Activated CD4-positive, alpha-beta T cell treated with anti-CD3 and anti-CD28 coated beads, Interleukin-2, amount 10 ng/mL, durations not matched to agents 7 days and 5 days (primary cell): ENCODE data around the gene PROC. TPM values are rescaled to one million over a fixed set of nuclear protein-coding genes. Genes with fewer than 3 reads are reported as not detected.

Experiments
- CTCF ChIA-PET: fragments of 350-600 bp; sonication (Branson Sonifier 250); formaldehyde crosslinking; loops from one replicate; lab custom pipeline; 2021; ENCODE audit warnings: antibody characterized with exemption; lab: Charles Lee
- POLR2A ChIA-PET: fragments of 350-600 bp; sonication (Branson Sonifier 250); formaldehyde crosslinking; loops from one replicate; lab custom pipeline; 2021; ENCODE audit warnings: antibody characterized with exemption; lab: Charles Lee
- DNase-seq: peaks from one replicate; pipeline ENCODE4 v3.0.0-alpha.2; 2020
- H3K27ac Mint-ChIP-seq: one replicate; pipeline ENCODE4 v1.8.0; 2021; ENCODE audit warnings: mild to moderate bottlenecking, moderate library complexity, mixed read lengths
- H3K27me3 Mint-ChIP-seq: one replicate; pipeline ENCODE4 v1.8.0; 2021; ENCODE audit warnings: mixed read lengths
- H3K36me3 Mint-ChIP-seq: one replicate; pipeline ENCODE4 v1.8.0; 2021; ENCODE audit warnings: low read depth, mixed read lengths
- H3K4me1 Mint-ChIP-seq: one replicate; pipeline ENCODE4 v1.8.0; 2021; ENCODE audit warnings: mixed read lengths
- H3K4me3 Mint-ChIP-seq: one replicate; pipeline ENCODE4 v1.8.0; 2021; ENCODE audit warnings: mild to moderate bottlenecking, moderate library complexity, mixed read lengths
- H3K9me3 Mint-ChIP-seq: one replicate; pipeline ENCODE4 v1.8.0; 2021; ENCODE audit warnings: mixed read lengths
- total RNA-seq, 2 experiments: library from RNA; stranded (reverse); gene quantifications; one replicate each; pipeline ENCODE4 v1.2.3, GENCODE V29; 2021

Gene PROC
- total RNA-seq, 2 experiments from 2014 or later = not detected

DNA sequence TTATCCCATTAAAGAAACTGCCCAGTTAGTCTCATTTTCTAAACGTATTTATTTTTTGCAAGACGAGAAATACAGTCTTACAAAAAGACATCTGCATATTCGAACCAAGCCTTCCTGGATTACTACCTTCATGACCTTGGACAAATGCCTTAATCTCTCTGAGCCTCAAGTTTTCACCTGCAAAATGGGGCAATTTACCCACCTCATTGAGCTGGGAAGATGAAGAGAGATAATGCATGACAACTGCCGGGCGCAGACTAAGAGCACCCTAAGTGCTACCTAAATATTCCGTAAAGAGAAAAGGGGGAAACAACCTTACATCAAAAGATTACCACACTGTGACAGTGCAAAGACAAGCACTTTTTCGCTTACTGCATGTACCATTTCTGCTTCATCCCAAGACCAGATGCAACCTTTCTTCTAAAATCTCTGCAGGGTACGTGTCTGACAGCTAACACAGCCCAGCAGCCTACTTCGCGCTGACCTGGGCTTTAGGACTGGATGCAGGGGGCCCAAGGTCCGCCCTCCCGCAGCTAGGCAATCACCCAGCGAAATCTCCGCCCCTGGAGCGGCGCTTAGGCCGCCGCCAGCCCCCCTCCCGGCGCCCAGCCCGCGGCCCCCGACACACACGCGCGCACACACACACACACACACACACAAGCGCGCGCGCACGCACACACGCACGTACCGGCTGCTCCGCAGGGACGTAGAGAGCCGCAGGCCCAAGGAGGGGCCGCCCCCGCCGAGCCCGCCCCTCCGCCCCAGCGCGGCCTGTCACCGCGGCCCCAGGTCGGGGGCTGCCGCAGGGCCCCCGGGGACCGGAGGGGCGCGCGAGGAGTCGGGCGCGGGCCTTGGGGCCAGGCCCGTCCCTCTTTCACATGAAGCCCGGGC is 31.2 kb upstream of the PROC start:
- Mint-ChIP-seq H3K4me3 (peak overlapping the region; percentile 82), H3K36me3 (peaks cover 23% of the 10 kb centered on the region), H3K27me3 (no peaks in the 10 kb centered on the region), H3K4me1 (peaks cover 64% of the 10 kb centered on the region), H3K27ac (peak overlapping the region; percentile 86), H3K9me3 (no peaks in the 10 kb centered on the region)
- DNase-seq = peak; percentile 83
- CTCF ChIA-PET = interaction anchor here (1.0 to 2.2 kb wide), 2 partner anchors 12 to 29 kb away, joined by 3 to 8 read pairs; no protein-coding TSS in a partner anchor
- POLR2A ChIA-PET = interaction anchor here (0.6 to 0.7 kb wide), 2 partner anchors 114 to 780 kb away, joined by 3 read pairs; no protein-coding TSS in a partner anchor

DNA sequence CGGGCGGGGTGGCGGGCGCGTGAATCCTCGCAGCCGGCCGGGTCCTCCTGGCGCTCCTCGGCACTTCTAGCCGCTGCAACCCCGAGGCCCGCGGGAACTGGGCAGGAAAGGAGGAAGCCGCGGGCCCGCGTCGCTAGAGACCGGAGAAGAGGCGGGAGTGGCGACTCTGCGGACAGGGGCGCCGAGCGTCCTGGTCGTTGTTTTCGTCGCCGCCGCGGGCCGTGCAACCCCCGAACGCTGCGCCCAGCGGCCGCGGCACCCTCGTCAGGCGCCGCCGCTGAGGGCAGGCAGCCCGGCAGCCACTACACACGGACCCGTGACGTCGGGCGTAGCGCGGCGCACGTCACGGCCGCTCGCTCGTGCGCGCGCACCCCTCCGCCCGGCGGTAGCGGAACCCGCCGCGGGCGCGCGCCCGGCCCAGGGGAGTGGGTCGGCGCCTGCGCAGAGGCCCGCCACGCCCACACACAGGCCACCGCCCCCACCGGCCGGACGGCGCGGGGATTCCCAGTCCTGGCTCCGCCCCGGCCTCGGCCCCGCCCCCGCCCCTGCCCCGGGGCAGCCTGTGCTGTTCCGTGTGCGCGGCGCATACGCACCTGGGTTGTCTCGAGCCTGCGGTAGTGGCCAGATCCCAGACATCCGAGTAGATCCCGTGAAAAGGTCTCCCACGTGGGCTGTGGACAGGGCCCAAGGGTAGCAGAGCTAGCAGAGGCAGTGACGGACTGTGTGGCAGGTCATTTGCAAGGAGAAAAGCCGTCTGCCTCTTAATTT is 30.4 kb upstream of the PROC start, which contains the start of gene MAP3K2:
MAP3K2 (minus strand) TSS at position 321 of the 768 bp plus-strand sequence. CDS start 44,846 bp downstream, outside the sequence.
- H3K36me3 Mint-ChIP-seq = peaks cover 23% of the 10 kb centered on the region
- H3K27me3 Mint-ChIP-seq = no peaks in the 10 kb centered on the region
- peaks cover 67% of the 10 kb centered on the region for H3K4me1 Mint-ChIP-seq
- ChIA-PET POLR2A (interaction anchor here (0.6 to 0.7 kb wide), 2 partner anchors 114 to 779 kb away, joined by 3 read pairs; no protein-coding TSS in a partner anchor), CTCF (interaction anchor here (1.4 to 2.5 kb wide), 2 partner anchors 10 to 28 kb away, joined by 3 to 13 read pairs; no protein-coding TSS in a partner anchor)
- DNase-seq = peak; percentile 91
- peak within 1 kb of the TSS; percentile 82 for H3K4me3 Mint-ChIP-seq
- H3K27ac Mint-ChIP-seq = peak within 1 kb of the TSS; percentile 89
- H3K9me3 Mint-ChIP-seq = no peaks in the 10 kb centered on the region

DNA sequence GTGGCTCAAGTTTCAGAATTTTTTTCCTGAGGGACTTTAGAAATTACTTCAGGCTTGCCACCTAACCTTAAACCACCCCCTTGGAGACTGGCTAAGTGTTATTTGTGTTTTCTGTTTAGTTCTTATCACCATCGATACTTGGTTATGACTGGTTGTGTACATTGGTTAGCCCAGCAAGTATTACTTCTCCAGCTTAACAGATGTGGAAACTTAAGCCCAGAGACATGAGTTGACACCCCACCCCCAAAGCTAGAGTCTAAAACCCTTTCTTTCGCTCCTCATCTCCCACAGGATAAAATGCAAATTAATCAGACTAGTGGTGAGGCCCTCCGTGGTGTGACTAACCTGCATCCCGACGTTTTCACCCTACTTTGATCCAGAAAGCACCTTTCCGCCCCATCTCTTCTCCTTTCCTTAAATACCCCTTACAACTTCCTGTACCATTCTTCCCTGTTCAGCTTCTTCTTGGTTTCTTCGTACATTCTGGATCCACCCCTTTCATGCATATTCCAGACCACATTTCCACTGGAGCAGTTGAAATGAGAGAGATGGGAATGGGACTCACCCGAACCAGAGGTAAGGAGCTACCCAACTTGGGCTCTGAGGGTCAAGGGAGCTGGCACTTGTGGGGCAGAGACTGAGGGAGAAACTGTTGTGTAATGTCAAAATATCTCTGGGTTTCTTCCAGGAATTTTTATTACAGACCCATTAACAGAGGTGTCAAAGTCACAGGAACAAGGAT is 29.6 kb upstream of the PROC start:
- ChIA-PET CTCF (interaction anchor here (1.4 to 2.5 kb wide), 2 partner anchors 10 to 27 kb away, joined by 3 to 13 read pairs; no protein-coding TSS in a partner anchor), POLR2A (no interaction called here)
- peak; percentile 32 for DNase-seq
- no peaks in the 10 kb centered on the region for H3K9me3 Mint-ChIP-seq
- peak overlapping the region; percentile 74 for H3K4me3 Mint-ChIP-seq
- peak overlapping the region; percentile 89 for H3K27ac Mint-ChIP-seq
- peaks cover 18% of the 10 kb centered on the region for H3K36me3 Mint-ChIP-seq
- H3K27me3 Mint-ChIP-seq = no peaks in the 10 kb centered on the region
- H3K4me1 Mint-ChIP-seq = peaks cover 60% of the 10 kb centered on the region

DNA sequence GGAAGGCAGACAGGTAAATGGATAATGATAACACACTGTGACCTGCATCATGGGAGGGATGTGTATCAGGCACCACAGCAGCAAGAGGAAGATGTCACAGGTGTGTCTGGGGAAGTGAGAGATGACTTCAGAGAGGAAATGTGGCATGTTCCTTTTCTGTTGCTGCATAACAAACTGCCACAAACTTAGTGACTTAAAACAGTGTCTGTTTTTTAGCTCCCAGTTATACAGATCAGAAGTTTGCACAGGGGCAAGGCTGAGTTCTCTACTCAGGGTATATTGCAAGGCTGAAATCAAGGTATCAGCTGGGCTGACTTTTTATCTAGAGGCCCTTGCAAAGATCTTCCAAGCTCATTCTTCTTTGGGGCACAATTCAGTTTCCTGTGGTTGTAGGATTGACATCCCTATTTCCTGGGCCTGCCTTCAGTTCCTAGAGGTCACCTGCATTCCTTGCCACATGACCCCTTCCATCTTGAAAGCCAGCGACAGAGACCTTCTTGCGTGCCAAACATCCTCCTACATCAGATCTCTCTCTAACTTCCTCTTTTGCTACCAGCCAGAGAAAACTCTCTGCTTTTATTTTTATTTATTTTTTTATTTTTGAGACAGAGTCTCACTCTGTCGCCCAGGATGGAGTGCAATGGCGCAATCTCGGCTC is 28.3 kb upstream of the PROC start:
- POLR2A ChIA-PET = no interaction called here
- peak; percentile 44 for DNase-seq

DNA sequence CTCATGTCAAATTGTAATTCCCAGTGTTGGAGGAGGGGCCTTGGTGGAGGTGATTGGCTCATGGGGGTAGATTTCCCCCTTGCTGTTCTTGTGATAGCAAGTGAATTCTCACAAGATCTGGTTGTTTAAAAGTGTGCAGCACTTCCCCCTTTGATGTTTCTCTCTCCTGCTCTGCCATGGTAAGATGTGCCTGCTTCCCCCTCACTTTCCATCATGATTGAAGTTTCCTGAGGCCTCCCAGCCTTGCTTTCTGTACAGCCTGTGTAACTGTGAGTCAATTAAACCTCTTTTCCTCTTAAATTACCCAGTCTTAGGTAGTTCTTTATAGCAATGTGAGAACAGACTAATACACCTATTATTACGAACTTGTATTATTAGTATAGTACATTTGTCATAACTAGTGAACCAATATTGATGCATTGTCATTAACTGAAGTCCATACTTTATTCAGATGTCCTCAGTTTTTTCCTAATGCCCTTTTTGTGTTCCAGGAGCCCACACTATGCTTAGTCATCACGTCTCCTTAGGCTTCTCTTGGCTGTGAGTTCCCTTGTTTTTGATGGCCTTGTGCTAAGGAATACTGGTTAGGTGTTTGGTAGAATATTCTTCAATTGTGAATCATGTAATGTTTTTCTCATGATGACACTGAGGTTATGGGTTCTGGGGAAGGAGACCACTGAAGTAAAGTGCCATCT is 25.9 kb upstream of the PROC start:
- Mint-ChIP-seq H3K4me3 (no peak overlapping the region), H3K9me3 (peaks cover 2% of the 10 kb centered on the region), H3K36me3 (no peaks in the 10 kb centered on the region), H3K27me3 (no peaks in the 10 kb centered on the region), H3K4me1 (peaks cover 32% of the 10 kb centered on the region), H3K27ac (no peak overlapping the region)
- ChIA-PET CTCF (no interaction called here), POLR2A (no interaction called here)
- no peak for DNase-seq

More for the DNA sequence above, 28.3 kb upstream of the PROC start:
- Mint-ChIP-seq H3K4me3 (no peak overlapping the region), H3K27ac (peak overlapping the region; percentile 96), H3K36me3 (peaks cover 11% of the 10 kb centered on the region), H3K27me3 (no peaks in the 10 kb centered on the region), H3K9me3 (peaks cover 2% of the 10 kb centered on the region), H3K4me1 (peaks cover 52% of the 10 kb centered on the region)
- CTCF ChIA-PET = interaction anchor here (0.6 to 2.5 kb wide), 4 partner anchors 9 to 26 kb away, joined by 3 to 13 read pairs (median 4); no protein-coding TSS in a partner anchor

DNA sequence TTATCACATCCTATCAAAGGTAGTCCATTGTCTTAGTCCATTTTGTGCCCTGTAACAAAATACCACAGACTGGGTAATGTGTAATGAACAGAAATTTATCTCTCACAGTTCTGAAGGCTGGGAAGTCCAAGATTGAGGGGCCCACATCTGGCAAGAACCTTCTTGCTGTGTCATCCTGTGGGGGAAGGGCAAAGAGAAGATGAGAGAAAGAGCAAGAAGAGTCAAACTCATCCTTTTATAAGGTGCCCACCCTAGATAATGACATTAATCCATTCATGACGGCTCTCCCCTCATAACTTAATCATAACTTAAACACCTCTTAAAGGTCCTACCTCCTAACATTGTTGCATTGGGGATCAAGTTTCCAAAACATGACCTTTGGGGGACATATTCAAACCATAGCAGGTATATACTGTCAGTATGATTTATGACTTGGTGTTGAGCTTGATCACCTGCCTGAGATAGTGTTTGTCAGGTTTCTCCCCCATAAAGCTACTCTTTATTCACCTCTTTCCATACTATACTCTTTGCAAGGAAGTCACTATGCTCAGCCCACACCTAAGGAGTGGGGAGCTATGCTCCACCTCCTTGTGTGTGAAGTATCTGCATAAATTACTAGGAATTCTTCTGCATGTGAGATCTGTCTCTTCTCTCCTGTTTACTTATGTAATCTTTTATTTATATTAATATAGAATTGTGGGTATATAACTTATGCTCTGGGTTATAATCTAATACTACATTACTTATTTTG is 25.2 kb upstream of the PROC start:
- peaks cover 39% of the 10 kb centered on the region for H3K4me1 Mint-ChIP-seq
- H3K27ac Mint-ChIP-seq = no peak overlapping the region
- no peak for DNase-seq
- H3K36me3 Mint-ChIP-seq = no peaks in the 10 kb centered on the region
- H3K27me3 Mint-ChIP-seq = no peaks in the 10 kb centered on the region
- H3K4me3 Mint-ChIP-seq = no peak overlapping the region
- ChIA-PET POLR2A (no interaction called here), CTCF (interaction anchor here (0.9 kb wide), 1 partner anchor 14 kb away, joined by 5 read pairs; no protein-coding TSS in a partner anchor)
- peaks cover 2% of the 10 kb centered on the region for H3K9me3 Mint-ChIP-seq

DNA sequence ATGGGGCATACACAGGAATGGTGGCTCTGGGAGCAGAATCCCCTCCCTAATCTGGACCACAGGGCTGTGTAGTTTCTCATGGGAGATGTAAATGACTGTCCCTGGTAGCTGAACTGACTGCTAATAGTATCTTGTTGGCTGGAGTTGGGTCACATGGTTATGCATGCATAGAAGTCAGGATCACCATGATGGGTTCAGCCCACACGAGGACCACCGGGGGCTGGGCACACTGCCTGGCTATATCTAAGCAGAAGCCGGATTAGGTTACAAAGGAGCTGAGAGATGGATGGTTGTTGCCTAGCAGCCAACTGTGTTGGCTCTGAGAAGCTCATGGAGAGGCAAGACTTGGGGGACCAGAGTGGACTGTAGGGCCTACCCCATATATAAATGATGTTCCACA is 23.7 kb upstream of the PROC start:
- POLR2A ChIA-PET = no interaction called here

DNA sequence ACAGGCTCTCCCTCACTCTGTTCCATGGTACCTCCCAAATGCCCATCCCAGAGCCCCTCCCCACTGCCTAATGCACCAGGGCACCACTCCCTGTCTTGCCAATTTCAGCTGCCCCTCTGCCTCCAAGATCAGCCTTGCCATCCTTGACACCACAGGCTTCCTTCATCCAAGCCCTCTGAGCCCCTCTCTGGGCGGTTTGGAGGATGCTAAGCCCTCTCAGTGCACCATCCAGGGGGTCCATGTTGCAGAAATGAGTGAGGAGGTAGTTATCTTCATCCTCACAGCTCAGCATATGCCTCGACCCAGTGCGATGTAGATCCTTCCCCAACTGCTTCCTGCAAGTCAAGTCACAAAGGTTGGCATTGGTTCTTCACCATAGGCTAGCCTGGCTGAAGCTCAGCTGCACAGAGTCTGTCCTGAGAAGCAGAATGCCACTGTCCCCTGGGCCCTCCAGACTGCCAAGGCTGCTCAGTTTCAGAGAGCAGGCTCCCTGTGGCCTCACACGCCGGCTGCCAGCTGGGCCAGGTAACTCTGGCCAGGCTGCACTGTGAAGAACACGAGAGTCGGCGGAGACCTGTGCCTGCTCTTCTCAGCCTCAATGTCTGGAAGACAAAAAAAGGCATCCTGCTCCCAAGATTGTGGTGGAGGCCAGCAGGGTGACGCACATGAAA is 20.5 kb upstream of the PROC start:
- peaks cover 2% of the 10 kb centered on the region for H3K27me3 Mint-ChIP-seq

More for the DNA sequence above, 23.7 kb upstream of the PROC start:
- CTCF ChIA-PET = interaction anchor here (1.2 to 1.7 kb wide), 3 partner anchors 12 to 21 kb away, joined by 3 to 4 read pairs (median 3); no protein-coding TSS in a partner anchor
- Mint-ChIP-seq H3K36me3 (no peaks in the 10 kb centered on the region), H3K27ac (no peak overlapping the region), H3K4me1 (peaks cover 29% of the 10 kb centered on the region), H3K9me3 (peaks cover 2% of the 10 kb centered on the region), H3K4me3 (no peak overlapping the region), H3K27me3 (peaks cover 2% of the 10 kb centered on the region)
- no peak for DNase-seq

DNA sequence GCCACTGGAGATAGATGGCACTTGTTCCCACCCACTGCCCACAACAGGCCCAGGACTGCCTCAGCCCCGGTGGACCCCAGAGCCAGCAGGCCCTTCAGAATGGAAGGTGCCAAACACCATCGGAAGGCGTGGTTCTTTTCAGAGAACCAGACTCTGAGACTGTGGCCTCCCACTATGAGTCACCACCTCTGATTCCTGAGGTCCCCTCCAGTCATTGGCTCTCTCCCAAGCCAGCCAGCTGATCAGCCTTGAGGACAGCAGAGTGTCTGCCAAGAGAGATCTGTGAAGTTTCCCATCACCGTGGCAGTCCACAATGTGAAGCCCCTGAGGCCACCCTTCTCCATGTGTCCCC is 20.0 kb upstream of the PROC start:
- H3K9me3 Mint-ChIP-seq = peaks cover 2% of the 10 kb centered on the region
- H3K4me1 Mint-ChIP-seq = peaks cover 14% of the 10 kb centered on the region
- POLR2A ChIA-PET = no interaction called here
- no peak overlapping the region for H3K27ac Mint-ChIP-seq
- H3K4me3 Mint-ChIP-seq = no peak overlapping the region
- no peaks in the 10 kb centered on the region for H3K36me3 Mint-ChIP-seq
- peak; percentile 41 for DNase-seq
- CTCF ChIA-PET = interaction anchor here (2.0 to 2.7 kb wide), 2 partner anchors 9 to 18 kb away, joined by 7 to 13 read pairs; no protein-coding TSS in a partner anchor
- peaks cover 3% of the 10 kb centered on the region for H3K27me3 Mint-ChIP-seq

More for the DNA sequence above, 20.5 kb upstream of the PROC start:
- H3K4me1 Mint-ChIP-seq = peaks cover 15% of the 10 kb centered on the region
- ChIA-PET CTCF (interaction anchor here (0.5 to 2.7 kb wide), 3 partner anchors 10 to 330 kb away, joined by 5 to 13 read pairs (median 7); no protein-coding TSS in a partner anchor), POLR2A (no interaction called here)
- H3K4me3 Mint-ChIP-seq = no peak overlapping the region
- H3K9me3 Mint-ChIP-seq = peaks cover 2% of the 10 kb centered on the region
- DNase-seq = no peak
- H3K27ac Mint-ChIP-seq = no peak overlapping the region
- no peaks in the 10 kb centered on the region for H3K36me3 Mint-ChIP-seq

DNA sequence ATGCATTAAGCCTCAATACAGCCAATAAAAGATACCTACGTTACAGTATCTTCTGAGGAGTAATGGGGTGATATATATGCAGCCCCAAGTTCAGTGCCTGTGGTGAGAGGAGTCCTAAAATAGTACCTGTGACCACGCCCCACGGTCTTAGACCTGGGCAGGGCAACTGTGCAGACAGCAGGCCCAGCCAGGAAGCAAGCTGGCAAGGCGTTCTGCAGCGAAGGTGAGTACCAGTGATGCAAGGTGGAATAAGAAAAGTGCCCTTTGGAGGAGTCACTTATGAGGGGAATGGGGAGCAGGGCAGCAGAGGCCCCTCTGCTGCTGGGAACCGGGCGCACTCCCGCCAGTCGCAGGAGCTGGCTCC is 17.7 kb upstream of the PROC start:
- no peak overlapping the region for H3K27ac Mint-ChIP-seq
- POLR2A ChIA-PET = no interaction called here
- H3K27me3 Mint-ChIP-seq = peaks cover 3% of the 10 kb centered on the region
- peaks cover 14% of the 10 kb centered on the region for H3K4me1 Mint-ChIP-seq
- CTCF ChIA-PET = interaction anchor here (1.3 kb wide), 1 partner anchor 16 kb away, joined by 5 read pairs; no protein-coding TSS in a partner anchor
- H3K9me3 Mint-ChIP-seq = no peaks in the 10 kb centered on the region
- no peak for DNase-seq
- no peak overlapping the region for H3K4me3 Mint-ChIP-seq
- H3K36me3 Mint-ChIP-seq = no peaks in the 10 kb centered on the region
